Renal pelvis (tissue), 4 donors: ENCODE measurements around the gene C1QL2. TPM values are rescaled to one million over a fixed set of nuclear protein-coding genes. Genes with fewer than 3 reads are reported as not detected.

Source experiments
- DNase-seq: peaks from one replicate; pipeline ENCODE4 v3.0.0-alpha.2; 2013
- polyA plus RNA-seq, 3 donors: library from polyadenylated mRNA; unstranded; fragments of 120-200 nt; gene quantifications; one replicate each; pipeline ENCODE4 v1.2.1, GENCODE V29; 2013; ENCODE audit not compliant: insufficient read length in 3 of 3

The C1QL2 gene
- polyA plus RNA-seq, 3 donors = not detected

DNA sequence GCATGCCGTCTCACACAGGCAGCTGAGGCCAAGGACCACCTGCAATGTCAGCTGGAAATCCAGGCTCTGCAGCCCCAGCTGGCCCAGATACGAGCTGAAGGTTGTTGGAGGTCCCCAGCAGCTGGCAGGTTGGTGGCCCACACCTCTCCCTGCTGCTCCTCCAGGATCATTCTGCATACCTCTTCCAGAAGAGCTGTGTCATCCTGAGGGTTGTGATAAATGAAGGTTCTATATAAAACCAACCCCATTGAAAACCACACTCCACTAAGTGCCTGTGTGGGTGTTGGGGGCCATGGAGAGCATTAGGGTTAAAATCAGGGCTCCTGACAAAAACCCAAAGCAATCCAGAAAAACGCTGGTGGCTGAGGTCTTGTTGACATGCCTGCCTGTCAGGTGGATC lies 50.4 kb downstream of the C1QL2 start:
- DNase-seq = no peak

DNA sequence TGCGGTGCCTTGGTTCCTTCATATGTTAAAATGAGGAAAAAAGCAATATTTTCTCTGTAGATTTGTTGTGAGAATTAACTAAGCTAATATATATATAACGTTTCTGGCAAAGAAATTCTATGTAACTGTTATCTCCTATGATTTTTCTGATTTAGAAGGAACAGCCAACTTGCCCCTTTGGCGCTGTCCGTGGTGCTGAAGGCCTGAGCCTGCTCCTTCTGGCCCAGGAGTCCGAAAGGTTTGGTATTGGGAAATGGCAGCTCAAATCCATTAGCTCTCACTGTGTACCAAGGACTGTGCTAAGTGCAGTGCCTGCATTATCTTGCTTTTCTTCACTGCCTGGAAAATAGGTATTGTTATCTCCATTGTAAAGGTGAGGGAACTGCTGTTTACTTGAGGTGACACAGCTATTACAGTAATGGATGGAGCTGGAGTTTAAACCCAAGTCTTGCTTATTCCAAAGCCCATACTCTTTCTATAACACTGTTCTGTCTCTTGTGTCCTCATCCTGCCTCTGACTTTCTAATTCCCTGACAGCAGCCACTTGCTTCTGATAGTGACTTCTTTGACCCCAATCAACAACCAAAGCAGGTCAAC lies 52.2 kb downstream of the C1QL2 start:
- peak; percentile 50 for DNase-seq

Other genes with a start within 250 kb of the C1QL2 start
- gene MARCO, start 216.6 kb downstream of the C1QL2 start, polyA plus RNA-seq = under 1 TPM in 2 of 3 donors, not detected in 1; 0.06 to 0.31 TPM
- 1 to 10 TPM; 1.4 to 1.6 (median 1.5) TPM for gene STEAP3, start 65.1 kb upstream of the C1QL2 start, polyA plus RNA-seq
- 10 to 100 TPM; 17.1 to 20.2 (median 17.7) TPM for gene C2orf76, start 208.1 kb upstream of the C1QL2 start, polyA plus RNA-seq
- gene DBI, start 208.2 kb upstream of the C1QL2 start, polyA plus RNA-seq = 100 to 1,000 TPM; 239 to 289 (median 245) TPM